Thyroid gland (tissue), 4 donors: ENCODE measurements around the gene C1orf216. TPM values are rescaled to one million over a fixed set of nuclear protein-coding genes. Genes with fewer than 3 reads are reported as not detected.
"Not testable (repeated sequence)": the region's sequence is repeated elsewhere in the genome, so short reads cannot be mapped to it uniquely, and the experiment has no call there.

ENCODE experiments used
- DNase-seq, 2 donors: peaks; one replicate each; pipeline ENCODE4 v3.0.0-alpha.2; 2019
- H3K27ac ChIP-seq, 3 donors: fragments of 200-600 bp; sonication (generic); 1 replicate in 2 of 3; 2 replicates in 1 of 3; pipeline ENCODE4 v1.5.1; 2016 to 2019; ENCODE audit warnings: mild to moderate bottlenecking in 1 of 3, moderate library complexity in 1 of 3
- H3K27me3 ChIP-seq: fragments of 200-600 bp; sonication (generic); one replicate; pipeline ENCODE4 v1.5.1; 2019
- H3K36me3 ChIP-seq, 2 donors: fragments of 200-600 bp; sonication (generic); one replicate each; pipeline ENCODE4 v1.5.1; 2016 to 2019
- H3K4me1 ChIP-seq, 2 donors: fragments of 200-600 bp; sonication (generic); one replicate each; pipeline ENCODE4 v1.5.1; 2017 to 2019
- H3K4me3 ChIP-seq, 3 donors: fragments of 200-600 bp; sonication (generic); replicated peaks in 1 of 3; 1 replicate in 2 of 3; 2 replicates in 1 of 3; pipeline ENCODE4 v1.5.1; 2016; ENCODE audit warnings: mild to moderate bottlenecking in 1 of 3
- H3K9me3 ChIP-seq: fragments of 200-600 bp; sonication (generic); one replicate; pipeline ENCODE4 v1.5.1; 2017
- CTCF ChIP-seq, 6 experiments: fragments of 200-600 bp in 3 of 6; fragments of 450-650 bp in 3 of 6; sonication (generic) in 3 of 6; IDR thresholded peaks; one replicate each; pipeline ENCODE4 v1.5.1; 2016 to 2019; ENCODE audit warnings: antibody characterized with exemption in 6 of 6, mild to moderate bottlenecking in 2 of 6, inconsistent platforms in 1 of 6, moderate library complexity in 1 of 6
- POLR2A ChIP-seq, 2 donors: fragments of 450-650 bp; IDR thresholded peaks; one replicate each; pipeline ENCODE4 v1.6.1; 2017; ENCODE audit warnings: antibody characterized with exemption in 2 of 2, mild to moderate bottlenecking in 2 of 2, moderate library complexity in 1 of 2
- WGBS, 2 donors: methylation state at CpG; one replicate each; pipeline ENCODE4 v1.1.5; 2017; 5-methylcytosine and 5-hydroxymethylcytosine counted together
- intact Hi-C: fragments of 100-400 bp; cut with DNase I; formaldehyde crosslinking; loops from one replicate; pipeline ENCODE4 v1.15.1; 2023
- total RNA-seq, 4 donors: library from RNA; depleted of rRNA; stranded (reverse); fragments of >200 nt; gene quantifications; one replicate each; pipeline ENCODE4 v1.2.3, GENCODE V29; 2016

Gene C1orf216
- total RNA-seq, 4 donors from 2014 or later, result 8.0 to 9.9 (median 8.4) TPM

GRCh38 chr1:35726450-35727433 is 8.1 kb upstream of the C1orf216 start:
- no peaks in the 10 kb centered on the region for H3K9me3 ChIP-seq
- no peaks in the 10 kb centered on the region for H3K36me3 ChIP-seq
- H3K27ac ChIP-seq, result no peak overlapping the region
- H3K27me3 ChIP-seq, result no peaks in the 10 kb centered on the region
- H3K4me1 ChIP-seq, result peaks cover 0 to 6% of the 10 kb centered on the region in 2 donors
- no peak overlapping the region for H3K4me3 ChIP-seq
- intact Hi-C loops, result loop anchor here (5.0 kb wide), 2 partner anchors 159 to 274 kb away; no protein-coding TSS in a partner anchor
- WGBS, 2 donors, result 51 to 57% methylated on average over 10 of the region's 11 CpGs
- DNase-seq, result peak; percentile 57 to 63
- no peak for TF ChIP-seq POLR2A (IDR thresholded peaks at IDR 0.05)
- TF ChIP-seq CTCF (IDR thresholded peaks at IDR 0.05), result peak; percentile 68 to 87 (median 76)

GRCh38 chr1:35725596-35725995 is 6.9 kb upstream of the C1orf216 start:
- TF ChIP-seq POLR2A (IDR thresholded peaks at IDR 0.05), result no peak
- Histone ChIP-seq H3K36me3 (no peaks in the 10 kb centered on the region), H3K4me1 (peaks cover 0 to 6% of the 10 kb centered on the region in 2 donors), H3K4me3 (no peak overlapping the region), H3K9me3 (no peaks in the 10 kb centered on the region), H3K27ac (no peak overlapping the region), H3K27me3 (no peaks in the 10 kb centered on the region)
- DNase-seq, result no peak
- 79 to 85% methylated on average over 7 to 10 of the region's 10 CpGs for WGBS, 2 donors
- intact Hi-C loops, result loop anchor here (5.0 kb wide), 2 partner anchors 158 to 273 kb away; no protein-coding TSS in a partner anchor

GRCh38 chr1:35717911-35718476 is 690 bp downstream of the C1orf216 start:
- TF ChIP-seq POLR2A (IDR thresholded peaks at IDR 0.05), result peak in 1 of 2 donors; percentile 15
- no peak for TF ChIP-seq CTCF (IDR thresholded peaks at IDR 0.05)
- intact Hi-C loops, result no loop called here
- Histone ChIP-seq H3K36me3 (no peaks in the 10 kb centered on the region), H3K9me3 (no peaks in the 10 kb centered on the region), H3K27me3 (no peaks in the 10 kb centered on the region), H3K4me3 (peak overlapping the region; percentile 62 to 76 (median 64)), H3K4me1 (peaks cover 11 to 14% of the 10 kb centered on the region in 2 donors), H3K27ac (peak overlapping the region in 2 of 3 donors; percentile 47 to 66)
- WGBS, 2 donors, result 13 to 20% methylated on average over 10 of the region's 10 CpGs
- DNase-seq, result peak; percentile 49 to 51

- H3K4me3 ChIP-seq, result no peak overlapping the region
- TF ChIP-seq CTCF (IDR thresholded peaks at IDR 0.05) (peak; percentile 52 to 83 (median 56)), POLR2A (IDR thresholded peaks at IDR 0.05) (no peak)
- intact Hi-C loops, result no loop called here
- H3K4me1 ChIP-seq, result peaks cover 11 to 14% of the 10 kb centered on the region in 2 donors
- H3K27me3 ChIP-seq, result no peaks in the 10 kb centered on the region
- H3K36me3 ChIP-seq, result no peaks in the 10 kb centered on the region
- no peak overlapping the region for H3K27ac ChIP-seq
- peak; percentile 60 to 64 for DNase-seq
- WGBS, 2 donors, result 15 to 49% methylated on average over 10 to 12 of the region's 15 CpGs
- no peaks in the 10 kb centered on the region for H3K9me3 ChIP-seq
Measured at GRCh38 chr1:35715568-35716002, 3.1 kb downstream of the C1orf216 start.

GRCh38 chr1:35714921-35715567 is 3.6 kb downstream of the C1orf216 start:
- DNase-seq, result no peak
- no peaks in the 10 kb centered on the region for H3K27me3 ChIP-seq
- WGBS, 2 donors, result 86 to 94% methylated on average over 2 of the region's 2 CpGs
- intact Hi-C loops, result no loop called here
- H3K4me3 ChIP-seq, result no peak overlapping the region
- H3K9me3 ChIP-seq, result no peaks in the 10 kb centered on the region
- TF ChIP-seq POLR2A (IDR thresholded peaks at IDR 0.05) (no peak), CTCF (IDR thresholded peaks at IDR 0.05) (no peak)
- H3K36me3 ChIP-seq, result no peaks in the 10 kb centered on the region
- H3K4me1 ChIP-seq, result peaks cover 11 to 14% of the 10 kb centered on the region in 2 donors
- H3K27ac ChIP-seq, result no peak overlapping the region

GRCh38 chr1:35711098-35711497 is 7.6 kb downstream of the C1orf216 start:
- H3K27ac ChIP-seq, DNase-seq, H3K9me3 ChIP-seq, H3K36me3 ChIP-seq, intact Hi-C loops, H3K4me3 ChIP-seq, H3K27me3 ChIP-seq: not testable (repeated sequence)
- peaks cover 3 to 15% of the 10 kb centered on the region in 2 donors for H3K4me1 ChIP-seq
- 96 to 97% methylated on average over 5 of the region's 5 CpGs for WGBS, 2 donors
